ENCODE measurements around the gene PPM1K.
"Not testable (repeated sequence)": the region's sequence is repeated elsewhere in the genome, so short reads cannot be mapped to it uniquely, and the experiment has no call there.

GRCh38 chr4:88313088-88313624 is 28.8 kb upstream of the PPM1K start:
- not testable (repeated sequence) for TF ChIP-seq ERF (CRISPR knock-in tag; IDR thresholded peaks at IDR 0.05); MBD2 (IDR thresholded peaks at IDR 0.05; ENCODE audit: borderline replicate concordance, low read depth); EGR1 (conservative IDR thresholded peaks at IDR 0.05); COPS2 (conservative IDR thresholded peaks at IDR 0.05); SMAD1 (IDR thresholded peaks at IDR 0.05; ENCODE audit: low read depth, low read length, partially characterized antibody)
- TF ChIP-seq, protein P1, sequence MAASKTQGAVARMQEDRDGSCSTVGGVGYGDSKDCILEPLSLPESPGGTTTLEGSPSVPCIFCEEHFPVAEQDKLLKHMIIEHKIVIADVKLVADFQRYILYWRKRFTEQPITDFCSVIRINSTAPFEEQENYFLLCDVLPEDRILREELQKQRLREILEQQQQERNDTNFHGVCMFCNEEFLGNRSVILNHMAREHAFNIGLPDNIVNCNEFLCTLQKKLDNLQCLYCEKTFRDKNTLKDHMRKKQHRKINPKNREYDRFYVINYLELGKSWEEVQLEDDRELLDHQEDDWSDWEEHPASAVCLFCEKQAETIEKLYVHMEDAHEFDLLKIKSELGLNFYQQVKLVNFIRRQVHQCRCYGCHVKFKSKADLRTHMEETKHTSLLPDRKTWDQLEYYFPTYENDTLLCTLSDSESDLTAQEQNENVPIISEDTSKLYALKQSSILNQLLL (CRISPR knock-in tag; IDR thresholded peaks at IDR 0.05; ENCODE audit: borderline replicate concordance), result not testable (repeated sequence)
